Measurements from ENCODE around the gene SCIN.
"Not testable (repeated sequence)": the region's sequence is repeated elsewhere in the genome, so short reads cannot be mapped to it uniquely, and the experiment has no call there.

Gene SCIN

GRCh38 chr7:12650080-12650479, 79.6 kb downstream of the SCIN start:
- no peak for DNase-seq

- DNase-seq = no peak
These were observed 82.6 kb downstream of the SCIN start for GRCh38 chr7:12653110-12653509.

- DNase-seq = no peak
These were observed 83.0 kb downstream of the SCIN start for GRCh38 chr7:12653518-12653917.

GRCh38 chr7:12655161-12655560, 84.6 kb downstream of the SCIN start:
- DNase-seq = no peak

GRCh38 chr7:12660423-12660822, 89.9 kb downstream of the SCIN start:
- not testable (repeated sequence) for DNase-seq

- DNase-seq = not testable (repeated sequence)
These were observed 90.5 kb downstream of the SCIN start for GRCh38 chr7:12660986-12661385.

GRCh38 chr7:12661581-12661980, 91.1 kb downstream of the SCIN start:
- DNase-seq = no peak

- no peak for DNase-seq
These were observed 99.6 kb downstream of the SCIN start for GRCh38 chr7:12670000-12670729.

GRCh38 chr7:12670743-12671520, 100.4 kb downstream of the SCIN start:
- no peak for DNase-seq

- DNase-seq = not testable (repeated sequence)
These were observed 102.9 kb downstream of the SCIN start for GRCh38 chr7:12673436-12673835.

GRCh38 chr7:12674053-12674452, 103.5 kb downstream of the SCIN start:
- no peak for DNase-seq

GRCh38 chr7:12674861-12675260, 104.3 kb downstream of the SCIN start:
- peak; percentile 73 for DNase-seq

- DNase-seq = no peak
These were observed 113.4 kb downstream of the SCIN start for GRCh38 chr7:12683678-12684585.

- DNase-seq = no peak
These were observed 114.2 kb downstream of the SCIN start for GRCh38 chr7:12684733-12685132.

- DNase-seq = no peak
These were observed 115.0 kb downstream of the SCIN start for GRCh38 chr7:12685550-12685949.

GRCh38 chr7:12686234-12686890, 115.8 kb downstream of the SCIN start:
- DNase-seq = peak; percentile 94

GRCh38 chr7:12686891-12687717, 116.6 kb downstream of the SCIN start, which contains the start of gene ARL4A:
ARL4A (plus strand) TSS chr7:12687633; CDS start chr7:12688255, 622 bp downstream.
- DNase-seq = peak; percentile 99

- DNase-seq = no peak
These were observed 117.2 kb downstream of the SCIN start for GRCh38 chr7:12687718-12688171.

GRCh38 chr7:12688485-12689170, 118.1 kb downstream of the SCIN start:
- not testable (repeated sequence) for DNase-seq

- no peak for DNase-seq
These were observed 118.9 kb downstream of the SCIN start for GRCh38 chr7:12689451-12689850.
